ENCODE measurements around the gene DHX30.
"Not testable (repeated sequence)": the region's sequence is repeated elsewhere in the genome, so short reads cannot be mapped to it uniquely, and the experiment has no call there.

Gene DHX30

GRCh38 chr3:47803480-47804025 is 615 bp downstream of the DHX30 start:
- DNase-seq (ENCODE audit: low read depth), result no peak

GRCh38 chr3:47804577-47804976 is 1.6 kb downstream of the DHX30 start:
- DNase-seq (ENCODE audit: low read depth), result no peak

GRCh38 chr3:47813551-47814177 is 10.7 kb downstream of the DHX30 start:
- no peak for DNase-seq (ENCODE audit: low read depth)

- DNase-seq (ENCODE audit: low read depth), result no peak
Measured at GRCh38 chr3:47817609-47818008, 14.7 kb downstream of the DHX30 start.

- peak; percentile 58 for DNase-seq (ENCODE audit: low read depth)
Measured at GRCh38 chr3:47824541-47825473, 21.9 kb downstream of the DHX30 start.

- no peak for DNase-seq (ENCODE audit: low read depth)
Measured at GRCh38 chr3:47825590-47825989, 22.7 kb downstream of the DHX30 start.

- DNase-seq (ENCODE audit: low read depth), result not testable (repeated sequence)
Measured at GRCh38 chr3:47829482-47829881, 26.5 kb downstream of the DHX30 start.

- no peak for DNase-seq (ENCODE audit: low read depth)
Measured at GRCh38 chr3:47836986-47837385, 34.0 kb downstream of the DHX30 start.

- no peak for DNase-seq (ENCODE audit: low read depth)
Measured at GRCh38 chr3:47838503-47838902, 35.6 kb downstream of the DHX30 start.

- no peak for DNase-seq (ENCODE audit: low read depth)
Measured at GRCh38 chr3:47841786-47842349, 38.9 kb downstream of the DHX30 start.

- no peak for DNase-seq (ENCODE audit: low read depth)
Measured at GRCh38 chr3:47846186-47846879, 43.4 kb downstream of the DHX30 start.

- DNase-seq (ENCODE audit: low read depth), result no peak
Measured at GRCh38 chr3:47846880-47847248, 43.9 kb downstream of the DHX30 start.

- DNase-seq (ENCODE audit: low read depth), result no peak
Measured at GRCh38 chr3:47847260-47847659, 44.3 kb downstream of the DHX30 start.

GRCh38 chr3:47847801-47848518 is 45.0 kb downstream of the DHX30 start:
- DNase-seq (ENCODE audit: low read depth), result no peak

GRCh38 chr3:47848599-47849117 is 45.7 kb downstream of the DHX30 start:
- DNase-seq (ENCODE audit: low read depth), result no peak

- DNase-seq (ENCODE audit: low read depth), result no peak
Measured at GRCh38 chr3:47849186-47849698, 46.3 kb downstream of the DHX30 start.

- DNase-seq (ENCODE audit: low read depth), result no peak
Measured at GRCh38 chr3:47849699-47850563, 47.0 kb downstream of the DHX30 start.

GRCh38 chr3:47850564-47851410 is 47.8 kb downstream of the DHX30 start:
- DNase-seq (ENCODE audit: low read depth), result no peak
